ENCODE data around the gene ELMOD3. TPM values are rescaled to one million over a fixed set of nuclear protein-coding genes. Genes with fewer than 3 reads are reported as not detected.
"Not testable (repeated sequence)": the region's sequence is repeated elsewhere in the genome, so short reads cannot be mapped to it uniquely, and the experiment has no call there.

ELMOD3 gene
- total RNA-seq, 1 donor from 2014 or later = 10.1 TPM

DNA sequence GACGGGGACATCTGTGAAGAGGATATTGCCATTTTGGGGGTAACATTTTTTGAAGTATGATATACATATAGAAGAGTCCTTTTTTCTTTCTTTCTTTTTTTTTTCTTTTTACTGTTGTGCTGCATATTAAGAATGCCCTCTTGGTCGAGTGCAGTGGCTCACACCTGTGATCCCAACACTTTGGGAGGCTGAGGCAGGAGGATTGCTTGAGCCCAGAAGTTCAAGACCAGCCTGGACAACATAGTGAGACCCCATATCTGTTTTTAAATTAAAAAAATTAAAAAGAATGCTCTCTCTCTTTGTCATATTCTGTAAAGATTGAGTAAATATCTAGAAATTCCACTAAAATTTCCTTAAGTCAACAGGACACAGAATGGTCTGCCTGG, 67.5 kb downstream of the ELMOD3 start:
- no peak for DNase-seq (ENCODE audit: low read depth in 2 of 2)

DNA sequence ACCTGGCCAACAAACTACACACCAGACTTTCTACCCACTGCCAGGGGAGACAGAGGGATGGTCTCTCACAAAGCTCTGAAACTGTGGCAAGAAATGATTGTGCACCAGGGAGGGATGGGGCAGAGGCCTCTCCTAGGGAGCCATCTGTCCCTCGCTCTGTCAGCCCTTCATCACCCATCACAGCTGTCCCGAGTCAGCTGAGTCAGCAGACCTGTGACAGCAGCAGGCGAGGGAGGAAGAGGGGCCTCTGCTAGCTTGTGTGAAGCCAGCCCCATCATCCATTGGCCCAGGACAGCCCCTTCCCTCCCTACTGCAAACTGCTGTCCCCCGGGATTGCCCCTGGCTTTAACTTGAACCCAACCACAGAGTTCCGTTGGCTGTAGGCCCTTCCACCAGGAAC, 69.0 kb downstream of the ELMOD3 start:
- no peak for DNase-seq (ENCODE audit: low read depth in 2 of 2)

DNA sequence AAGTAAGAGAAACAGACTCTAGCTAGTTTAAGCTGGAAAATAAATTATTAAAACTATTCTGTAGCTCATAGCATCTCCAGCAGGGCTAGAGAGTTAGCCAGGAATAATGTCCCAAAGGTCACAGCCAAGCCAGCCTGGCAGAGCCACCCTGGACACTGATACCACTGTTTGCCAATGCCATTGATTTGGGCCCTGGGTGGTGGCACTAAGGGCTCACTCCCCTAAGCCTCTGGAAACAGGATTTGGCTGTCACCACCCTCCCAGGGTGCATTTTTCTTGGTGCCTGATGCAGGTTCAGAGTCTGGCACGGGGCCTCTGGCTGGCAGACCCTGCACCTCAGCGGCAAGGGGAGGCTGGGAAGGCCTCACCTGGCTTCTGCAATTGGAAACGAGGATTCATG, 71.0 kb downstream of the ELMOD3 start:
- DNase-seq (ENCODE audit: low read depth in 2 of 2) = no peak

DNA sequence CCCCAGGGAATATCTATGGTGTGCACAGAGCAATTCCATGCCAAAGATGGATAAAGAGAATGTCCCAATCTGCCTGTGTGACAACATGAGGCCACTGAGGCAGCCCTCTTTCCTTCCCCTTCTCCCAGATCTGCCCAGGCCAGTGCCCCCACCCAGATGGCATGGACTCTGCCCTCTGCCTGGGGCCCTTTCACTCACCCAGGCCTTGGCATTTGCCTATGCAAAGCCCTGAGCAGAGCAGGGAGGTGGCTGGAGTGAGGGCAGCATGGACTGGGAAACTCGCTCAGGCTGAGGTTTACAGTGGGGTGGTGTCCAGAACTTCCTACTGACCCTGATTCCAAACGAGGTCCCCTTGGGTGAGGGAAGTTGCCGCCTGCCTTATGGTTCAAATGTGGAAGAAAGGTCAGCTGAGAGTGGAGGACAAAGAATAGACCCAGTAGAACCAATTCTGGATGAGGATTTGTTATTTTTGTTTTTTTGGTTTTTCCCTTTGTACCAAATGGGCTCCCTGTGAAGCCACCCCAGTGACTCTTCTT, 72.8 kb downstream of the ELMOD3 start:
- no peak for DNase-seq (ENCODE audit: low read depth in 2 of 2)

- peak in 1 of 2 donors; percentile 65 for DNase-seq (ENCODE audit: low read depth in 2 of 2)
Observed at GRCh38 chr2:85428343-85428881, 73.8 kb downstream of the ELMOD3 start.

GRCh38 chr2:85429213-85429923, 74.8 kb downstream of the ELMOD3 start:
- DNase-seq (ENCODE audit: low read depth in 2 of 2) = no peak

DNA sequence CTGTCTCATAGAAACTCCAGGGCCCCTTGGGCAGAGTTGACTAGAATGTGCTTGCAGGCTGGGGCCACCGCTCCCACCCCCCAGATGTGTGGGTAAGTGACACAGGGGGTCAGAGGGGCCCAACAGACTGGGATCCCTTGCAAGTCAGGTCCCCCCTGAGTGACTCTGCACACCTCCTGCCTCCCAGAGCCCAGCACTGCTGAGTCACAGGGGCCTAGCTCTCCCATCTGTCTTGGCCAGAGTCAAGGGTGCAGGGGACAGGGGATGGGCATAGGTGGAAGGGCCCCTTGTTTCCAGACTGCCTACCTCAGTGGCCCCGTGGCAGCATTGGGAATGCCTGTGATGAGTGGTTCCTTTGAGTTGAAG, 75.3 kb downstream of the ELMOD3 start:
- DNase-seq (ENCODE audit: low read depth in 2 of 2) = no peak

DNA sequence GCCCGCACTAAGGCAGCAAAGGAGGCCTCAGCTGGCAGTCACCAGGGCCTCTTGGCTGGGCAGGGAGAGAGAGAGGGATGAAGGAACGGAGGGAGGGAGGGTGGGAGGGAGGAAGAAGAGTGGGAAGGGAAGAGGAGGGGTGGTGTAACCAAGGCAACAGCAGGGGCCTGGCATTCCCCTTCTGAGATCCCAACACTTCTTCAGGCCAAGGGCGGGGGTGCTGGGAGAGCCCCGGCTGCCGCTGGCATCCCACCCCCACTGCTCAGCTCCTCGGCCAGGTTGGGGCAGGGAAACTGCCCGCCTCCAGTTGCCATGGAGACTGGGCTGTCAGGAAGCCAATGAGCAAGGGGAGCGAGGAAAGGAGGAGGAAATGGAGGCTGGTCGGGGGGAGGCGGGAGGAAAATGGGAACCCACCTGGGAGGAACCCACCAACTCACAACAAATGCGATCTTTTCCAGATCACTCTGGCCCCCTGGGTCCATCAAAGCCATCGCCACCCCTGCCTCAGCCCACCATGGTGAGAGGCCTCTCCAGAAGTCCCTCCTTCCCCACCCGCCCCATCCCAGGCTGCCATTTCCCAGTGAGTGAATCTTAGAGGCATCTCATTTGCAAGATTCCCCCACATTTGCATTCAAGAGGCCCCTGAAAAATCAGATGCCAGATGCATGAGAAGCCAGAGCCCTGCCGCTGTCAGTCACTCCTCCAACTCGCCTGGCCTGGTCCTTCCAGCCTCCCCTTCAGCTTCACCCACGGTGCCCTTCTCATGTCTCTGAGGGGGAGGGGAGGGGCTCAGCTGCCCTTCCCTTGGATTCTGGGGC, 76.4 kb downstream of the ELMOD3 start:
- no peak for DNase-seq (ENCODE audit: low read depth in 2 of 2)

DNA sequence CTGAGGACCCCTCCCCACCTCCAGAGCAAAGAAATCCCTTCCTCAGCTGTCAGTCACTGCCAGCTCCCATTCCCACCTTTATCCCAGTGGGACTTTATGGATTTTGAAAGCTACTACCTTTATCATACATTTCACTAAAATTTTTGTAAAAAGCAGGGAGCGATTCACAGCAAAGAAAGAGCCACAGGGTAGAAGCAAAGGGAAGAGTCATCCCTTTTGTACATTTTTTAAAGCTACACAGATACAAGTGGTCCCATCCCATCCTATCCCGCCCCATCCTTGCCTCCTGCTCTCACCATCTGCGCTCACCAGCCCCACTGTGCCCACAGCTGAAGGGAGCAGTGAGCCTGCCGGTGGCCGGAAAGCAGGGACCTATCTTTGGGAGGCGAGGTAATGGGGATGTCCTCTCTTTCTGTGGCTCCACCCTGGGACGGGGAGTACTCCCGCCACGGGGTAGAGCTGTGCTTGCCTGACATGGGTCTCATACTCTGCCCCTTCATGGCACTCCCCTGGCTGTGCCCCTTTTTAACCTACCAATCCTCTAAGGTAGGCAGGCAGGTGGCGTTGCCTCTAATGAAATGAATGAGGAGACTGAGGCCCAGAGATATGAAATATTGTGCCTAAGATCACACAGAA, 77.1 kb downstream of the ELMOD3 start:
- no peak for DNase-seq (ENCODE audit: low read depth in 2 of 2)

GRCh38 chr2:85433511-85434089, 79.0 kb downstream of the ELMOD3 start:
- DNase-seq (ENCODE audit: low read depth in 2 of 2) = peak; percentile 8 to 39

GRCh38 chr2:85434696-85435095, 80.1 kb downstream of the ELMOD3 start:
- no peak for DNase-seq (ENCODE audit: low read depth in 2 of 2)

- DNase-seq (ENCODE audit: low read depth in 2 of 2) = no peak
Observed at GRCh38 chr2:85435220-85435958, 80.8 kb downstream of the ELMOD3 start.

GRCh38 chr2:85435981-85436835, 81.6 kb downstream of the ELMOD3 start:
- peak in 1 of 2 donors; percentile 17 for DNase-seq (ENCODE audit: low read depth in 2 of 2)

- no peak for DNase-seq (ENCODE audit: low read depth in 2 of 2)
Observed at GRCh38 chr2:85436836-85437487, 82.4 kb downstream of the ELMOD3 start.

DNA sequence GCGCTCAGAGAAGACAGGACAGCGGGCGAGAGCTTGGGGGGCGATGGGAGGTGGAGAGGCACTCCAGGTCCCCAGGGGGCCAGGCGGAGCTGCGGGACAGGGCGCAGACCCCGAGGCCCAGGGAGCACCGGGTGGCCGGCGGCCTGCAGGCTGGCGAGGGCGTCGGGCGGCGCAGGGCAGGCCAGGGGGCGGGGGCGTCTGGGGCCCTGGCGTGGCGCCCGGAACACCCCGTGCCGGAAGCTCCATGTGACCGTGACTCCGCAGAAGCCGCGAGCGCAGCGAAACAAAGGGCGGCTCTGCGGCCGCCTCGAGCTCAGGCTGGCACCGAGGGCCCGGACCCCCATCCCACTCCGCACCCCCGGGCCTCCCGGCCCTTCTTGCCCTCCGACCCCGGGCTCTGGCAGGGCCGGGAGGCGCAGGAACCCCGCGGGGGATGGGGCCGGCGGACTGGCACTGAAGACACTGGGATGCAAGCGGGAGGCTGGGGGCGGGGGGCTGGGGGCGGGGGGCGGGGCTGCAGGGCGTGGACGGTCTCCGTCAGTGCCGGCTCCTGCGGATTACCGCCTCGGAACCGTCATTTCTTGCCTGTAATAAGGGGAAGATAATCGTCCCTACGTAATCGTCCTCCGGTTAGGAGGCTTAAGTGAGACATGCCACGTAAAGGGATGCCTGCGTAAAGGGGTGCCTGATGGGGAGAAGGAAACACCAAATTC, 83.1 kb downstream of the ELMOD3 start:
- DNase-seq (ENCODE audit: low read depth in 2 of 2) = peak; percentile 82 to 93

DNA sequence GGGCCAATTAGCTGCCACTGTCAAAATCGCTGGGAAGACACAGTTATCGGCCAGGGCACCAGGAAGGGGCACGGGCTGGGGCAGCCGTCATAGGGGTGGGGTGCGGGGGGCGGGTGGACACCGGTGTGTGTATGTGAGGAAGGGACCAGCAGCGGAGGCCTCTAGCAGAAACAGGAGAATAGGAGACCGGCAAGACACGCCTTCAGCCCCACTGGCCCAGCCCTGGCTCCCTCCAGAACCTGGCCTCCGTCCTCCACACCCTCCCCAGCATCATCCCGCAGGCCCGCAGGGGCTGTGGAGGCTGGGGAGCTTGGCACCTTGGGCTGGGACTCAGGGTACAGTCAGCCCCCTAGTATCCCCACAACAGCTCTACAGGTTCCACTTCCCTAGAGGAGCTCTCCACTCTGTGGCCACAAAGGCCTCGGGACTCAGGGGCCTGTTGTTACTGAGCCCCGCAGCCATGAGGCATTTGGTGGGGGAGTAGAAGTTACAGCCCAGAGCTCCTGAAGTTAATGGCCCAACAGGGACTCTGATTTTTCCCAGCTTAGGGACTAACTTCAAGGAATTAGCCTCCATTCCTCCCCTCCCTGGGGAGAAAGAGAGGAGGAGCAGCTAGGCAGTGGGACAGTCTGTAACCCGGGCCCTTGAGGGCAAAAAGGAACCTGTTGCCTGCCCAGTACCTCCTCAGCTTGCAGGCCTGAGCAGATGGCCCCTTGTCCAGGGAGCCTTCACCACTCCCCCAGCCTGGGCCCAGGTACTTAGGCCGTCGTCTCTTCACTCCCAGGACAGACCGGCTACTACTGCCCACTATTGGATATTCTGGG, 83.8 kb downstream of the ELMOD3 start:
- DNase-seq (ENCODE audit: low read depth in 2 of 2) = no peak

DNA sequence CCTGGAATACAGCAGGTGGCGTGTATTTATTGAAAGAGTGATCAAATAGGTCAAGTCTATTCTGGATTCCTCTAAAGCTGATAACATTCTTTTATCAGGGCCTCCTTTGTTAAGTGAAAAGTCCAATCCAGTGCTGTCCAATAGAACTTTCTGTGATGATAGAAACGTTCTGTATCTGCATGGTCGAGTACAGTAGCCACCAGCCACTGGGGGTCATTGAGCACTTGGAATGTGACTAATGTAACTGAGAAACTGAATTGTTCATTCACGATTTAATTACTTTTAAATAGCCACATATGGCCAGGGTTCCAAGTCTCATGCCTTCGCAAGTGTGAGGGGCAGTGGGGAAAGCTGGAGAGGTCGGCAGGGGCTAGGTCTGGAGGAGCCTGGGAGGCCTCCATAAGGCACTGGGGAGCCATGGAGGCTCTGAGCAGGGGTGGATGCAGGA, 84.5 kb downstream of the ELMOD3 start:
- no peak for DNase-seq (ENCODE audit: low read depth in 2 of 2)

GRCh38 chr2:85439569-85439968, 85.0 kb downstream of the ELMOD3 start:
- not testable (repeated sequence) for DNase-seq (ENCODE audit: low read depth in 2 of 2)

Measured in lung microvascular endothelial cell (primary cell).